ENCODE measurements around the gene SULF2. TPM values are rescaled to one million over a fixed set of nuclear protein-coding genes. Genes with fewer than 3 reads are reported as not detected.

The SULF2 gene
- total and polyA plus RNA-seq, 9 of the 15 experiments (the other 6 are each of a cell fraction or from before 2014, with no cell fraction given), result 0.33 TPM; not detected in 8

GRCh38 chr20:47638851-47639250 lies 146.4 kb downstream of the SULF2 start:
- intact Hi-C loops (cut with micrococcal nuclease) (no loop called here), in situ Hi-C loops (cut with MboI) (no loop called here)
- H3K4me1 ChIP-seq (replicated peaks in 1 of 2; ENCODE audit: control insufficient read depth in 2 of 2, insufficient read depth in 2 of 2, low read length in 2 of 2), result no peaks in the 10 kb centered on the region
- DNase-seq (ENCODE audit: extremely low read depth in 1 of 4, low spot score in 3 of 4) (no peak), ATAC-seq (no peak), FAIRE-seq (no peak)
- H3K36me3 ChIP-seq (ENCODE audit: control insufficient read depth, insufficient read depth, low read length), result peaks cover 77% of the 10 kb centered on the region
- CTCF ChIA-PET (ENCODE audit: low intra/inter-chr PET ratio), result no interaction called here
- H3K79me2 ChIP-seq (ENCODE audit: control insufficient read depth, insufficient read depth, low read length), result no peaks in the 10 kb centered on the region
- no peak overlapping the region for H3K4me2 ChIP-seq (ENCODE audit: insufficient read depth, low read length)
- H2AFZ ChIP-seq (ENCODE audit: low read depth, low read length), result no peak overlapping the region
- POLR2A ChIA-PET, result no interaction called here
- no peaks in the 10 kb centered on the region for H3K27me3 ChIP-seq (ENCODE audit: control insufficient read depth in 2 of 2, insufficient read depth in 2 of 2, low read length in 2 of 2)
- H4K20me1 ChIP-seq (replicated peaks; ENCODE audit: control insufficient read depth, insufficient read depth, low read length), result no peaks in the 10 kb centered on the region; the same call in 1 of the 2 replicates
- TF ChIP-seq, protein P1, sequence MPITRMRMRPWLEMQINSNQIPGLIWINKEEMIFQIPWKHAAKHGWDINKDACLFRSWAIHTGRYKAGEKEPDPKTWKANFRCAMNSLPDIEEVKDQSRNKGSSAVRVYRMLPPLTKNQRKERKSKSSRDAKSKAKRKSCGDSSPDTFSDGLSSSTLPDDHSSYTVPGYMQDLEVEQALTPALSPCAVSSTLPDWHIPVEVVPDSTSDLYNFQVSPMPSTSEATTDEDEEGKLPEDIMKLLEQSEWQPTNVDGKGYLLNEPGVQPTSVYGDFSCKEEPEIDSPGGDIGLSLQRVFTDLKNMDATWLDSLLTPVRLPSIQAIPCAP (CRISPR knock-in tag; IDR thresholded peaks at IDR 0.05; ENCODE audit: borderline replicate concordance), result no peak
- TF ChIP-seq SAP30 (IDR thresholded peaks at IDR 0.05; ENCODE audit: borderline replicate concordance, insufficient read depth, low read depth, low read length, poor library complexity, severe bottlenecking) (no peak), ZBTB17 (CRISPR knock-in tag; IDR thresholded peaks at IDR 0.05) (no peak), ZNF354B (CRISPR knock-in tag; IDR thresholded peaks at IDR 0.05) (no peak), CHCHD3 (CRISPR knock-in tag; IDR thresholded peaks at IDR 0.05) (no peak), ETV1 (tag; conservative IDR thresholded peaks at IDR 0.05; ENCODE audit: low read depth) (no peak), NEUROD1 (IDR thresholded peaks at IDR 0.05; ENCODE audit: borderline replicate concordance, low read depth, low read length, partially characterized antibody) (no peak)
- H3K9me1 ChIP-seq (ENCODE audit: control insufficient read depth, insufficient read depth, low read length), result no peaks in the 10 kb centered on the region
- H3K27ac ChIP-seq (ENCODE audit: extremely low read depth, low read depth, low read length), result no peak overlapping the region
- no peak overlapping the region for H3K9ac ChIP-seq (ENCODE audit: insufficient read depth in 1 of 2, low read depth in 2 of 2, low read length in 2 of 2)
- no peaks in the 10 kb centered on the region for H3K9me3 ChIP-seq (replicated peaks; ENCODE audit: control insufficient read depth, insufficient read depth, low read depth, low read length)
- 69% methylated on average over 4 of the region's 4 CpGs for WGBS (ENCODE audit: insufficient coverage, low coverage, missing lambda C conversion rate)
- H3K4me3 ChIP-seq, result no peak overlapping the region
- BruUV-seq (replicated peaks), result no TSS peak
